Fibroblast of lung (primary cell): Measurements from ENCODE around the gene ATP8B2. TPM values are rescaled to one million over a fixed set of nuclear protein-coding genes. Genes with fewer than 3 reads are reported as not detected.
"Not testable (repeated sequence)": the region's sequence is repeated elsewhere in the genome, so short reads cannot be mapped to it uniquely, and the experiment has no call there.

Source experiments
- DNase-seq, 2 donors: peaks; one replicate each; pipeline versions ENCODE4 v3.0.0 to v3.0.0-alpha.2; 2010; ENCODE audit warnings: low read depth in 2 of 2
- H2AFZ ChIP-seq: 2 replicates; pipeline ENCODE4 v1.5.1; 2012; ENCODE audit warnings: low read length, control low read depth, inconsistent platforms
- H3K27ac ChIP-seq: 2 replicates; pipeline ENCODE4 v1.5.1; 2011; ENCODE audit warnings: low read length, control low read depth; ENCODE audit not compliant: insufficient read depth
- H3K27me3 ChIP-seq: 2 replicates; pipeline ENCODE4 v1.5.1; 2011; ENCODE audit warnings: mild to moderate bottlenecking, low read length; ENCODE audit not compliant: control insufficient read depth, insufficient read depth
- H3K36me3 ChIP-seq: 2 replicates; pipeline ENCODE4 v1.5.1; 2011; ENCODE audit warnings: low read length; ENCODE audit not compliant: control insufficient read depth, insufficient read depth
- H3K4me1 ChIP-seq: 2 replicates; pipeline ENCODE4 v1.5.1; 2011; ENCODE audit warnings: low read length; ENCODE audit not compliant: control insufficient read depth, insufficient read depth; ENCODE audit errors: extremely low read depth
- H3K4me2 ChIP-seq: 2 replicates; pipeline ENCODE4 v1.5.1; 2011; ENCODE audit warnings: low read length, control low read depth; ENCODE audit not compliant: insufficient read depth; ENCODE audit errors: extremely low read depth
- H3K4me3 ChIP-seq, 4 experiments: fragments of 200-600 bp in 1 of 4; sonication (generic) in 1 of 4; replicated peaks in 1 of 4; 2 replicates each; pipeline ENCODE4 v1.5.1; 2011 to 2016; ENCODE audit warnings: low read length in 4 of 4, low read depth in 3 of 4, mild to moderate bottlenecking in 3 of 4, control low read depth in 2 of 4, inconsistent platforms in 1 of 4, mixed read lengths in 1 of 4; ENCODE audit not compliant: insufficient read depth in 1 of 4; ENCODE audit errors: control extremely low read depth in 1 of 4
- H3K79me2 ChIP-seq: 2 replicates; pipeline ENCODE4 v1.5.1; 2012; ENCODE audit warnings: mild to moderate bottlenecking, low read length, inconsistent platforms; ENCODE audit not compliant: control insufficient read depth, insufficient read depth
- H3K9ac ChIP-seq: 2 replicates; pipeline ENCODE4 v1.5.1; 2011; ENCODE audit warnings: mild to moderate bottlenecking, low read length, control low read depth; ENCODE audit not compliant: insufficient read depth
- H3K9me3 ChIP-seq: 2 replicates; pipeline ENCODE4 v1.5.1; 2012; ENCODE audit warnings: low read depth, low read length; ENCODE audit not compliant: control insufficient read depth, insufficient read depth
- H4K20me1 ChIP-seq: 2 replicates; pipeline ENCODE4 v1.5.1; 2011; ENCODE audit warnings: low read length; ENCODE audit not compliant: control insufficient read depth, insufficient read depth; ENCODE audit errors: extremely low read depth
- EZH2 ChIP-seq: IDR thresholded peaks from 2 replicates; pipeline ENCODE4 v1.5.1; 2012; ENCODE audit warnings: low read length, control low read depth, mild to moderate bottlenecking; ENCODE audit errors: missing control alignments
- polyA plus RNA-seq, 2 donors: library from polyadenylated mRNA; depleted of rRNA in 1 of 2; stranded (reverse) in 1 of 2; unstranded in 1 of 2; fragments of >200 nt; gene quantifications; 2 replicates each; pipeline ENCODE4 v1.2.1, GENCODE V29; 2011 to 2012; ENCODE audit warnings: missing spikeins in 1 of 2
- total RNA-seq: library from RNA; depleted of rRNA; stranded (reverse); fragments of >200 nt; gene quantifications from 2 replicates; pipeline ENCODE4 v1.2.1, GENCODE V29; 2014
- TF ChIP-seq, protein P1 (sequence below), 2 donors: IDR thresholded peaks in 1 of 2; conservative IDR thresholded peaks in 1 of 2; 1 replicate in 1 of 2; 2 replicates in 1 of 2; pipeline ENCODE4 v1.5.1; 2011 to 2012; ENCODE audit warnings: low read length in 2 of 2, control low read depth in 1 of 2, inconsistent platforms in 1 of 2, low read depth in 1 of 2, mild to moderate bottlenecking in 1 of 2

ATP8B2 gene
- total and polyA plus RNA-seq, 2 donors (not counting 1 experiment from before 2014, with no cell fraction given), result 101 to 205 TPM

DNA sequence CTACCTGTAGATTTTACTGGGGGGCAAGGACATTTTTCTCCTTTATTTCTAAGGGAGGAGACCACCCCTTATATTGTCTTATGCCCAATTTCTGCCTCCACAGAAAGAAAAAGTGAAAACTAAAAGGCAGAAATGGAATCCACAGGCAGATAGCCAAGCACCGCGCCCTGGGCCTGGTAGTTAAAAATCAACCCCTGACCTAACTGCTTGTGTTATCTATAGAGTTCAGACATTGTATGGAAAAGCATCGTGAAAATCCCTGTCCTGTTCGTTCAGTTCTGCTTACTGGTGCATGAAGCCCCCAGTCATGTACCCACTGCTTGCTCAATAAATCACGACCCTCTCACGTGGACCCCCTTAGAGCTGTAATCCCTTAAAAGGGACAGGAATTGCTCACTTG is 46.1 kb downstream of the ATP8B2 start:
- no peak overlapping the region for H3K4me2 ChIP-seq

DNA sequence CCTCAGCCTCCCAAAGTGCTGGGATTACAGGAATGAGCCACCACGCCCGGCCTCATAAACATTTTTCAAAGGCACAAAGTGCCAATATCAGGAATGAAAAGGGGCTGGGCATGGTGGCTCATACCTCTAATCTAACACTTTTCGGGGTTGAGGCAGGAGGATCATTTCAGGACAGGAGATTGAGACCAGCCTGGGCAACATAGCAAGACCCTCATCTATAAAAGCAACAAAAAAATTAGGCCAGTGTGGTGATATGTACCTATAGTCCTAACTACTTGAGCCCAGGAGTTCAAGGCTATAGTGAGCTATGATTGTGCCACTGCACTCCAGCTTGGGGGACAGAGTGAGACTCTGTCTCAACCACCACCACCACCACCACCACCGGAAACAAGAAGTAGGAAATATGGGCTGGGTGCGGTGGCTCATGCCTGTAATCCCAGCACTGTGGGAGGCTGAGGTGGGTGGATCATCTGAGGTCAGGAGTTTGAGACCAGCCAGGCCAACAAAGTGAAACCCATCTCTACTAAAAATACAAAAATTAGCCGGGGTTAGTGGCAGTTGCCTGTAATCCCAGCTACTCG is 48.5 kb downstream of the ATP8B2 start:
- not testable (repeated sequence) for H3K27me3 ChIP-seq, H3K9ac ChIP-seq, H3K4me1 ChIP-seq, H3K36me3 ChIP-seq, H3K4me2 ChIP-seq, DNase-seq, H3K4me3 ChIP-seq, H2AFZ ChIP-seq, H4K20me1 ChIP-seq, H3K27ac ChIP-seq, H3K9me3 ChIP-seq, H3K79me2 ChIP-seq

More for the DNA sequence above, 46.1 kb downstream of the ATP8B2 start:
- Histone ChIP-seq H3K4me1 (no peaks in the 10 kb centered on the region), H2AFZ (no peak overlapping the region), H3K9ac (no peak overlapping the region), H3K36me3 (no peaks in the 10 kb centered on the region), H3K27me3 (no peaks in the 10 kb centered on the region), H3K4me3 (no peak overlapping the region), H4K20me1 (no peaks in the 10 kb centered on the region), H3K9me3 (no peaks in the 10 kb centered on the region), H3K27ac (no peak overlapping the region), H3K79me2 (no peaks in the 10 kb centered on the region)
- TF ChIP-seq, protein P1, sequence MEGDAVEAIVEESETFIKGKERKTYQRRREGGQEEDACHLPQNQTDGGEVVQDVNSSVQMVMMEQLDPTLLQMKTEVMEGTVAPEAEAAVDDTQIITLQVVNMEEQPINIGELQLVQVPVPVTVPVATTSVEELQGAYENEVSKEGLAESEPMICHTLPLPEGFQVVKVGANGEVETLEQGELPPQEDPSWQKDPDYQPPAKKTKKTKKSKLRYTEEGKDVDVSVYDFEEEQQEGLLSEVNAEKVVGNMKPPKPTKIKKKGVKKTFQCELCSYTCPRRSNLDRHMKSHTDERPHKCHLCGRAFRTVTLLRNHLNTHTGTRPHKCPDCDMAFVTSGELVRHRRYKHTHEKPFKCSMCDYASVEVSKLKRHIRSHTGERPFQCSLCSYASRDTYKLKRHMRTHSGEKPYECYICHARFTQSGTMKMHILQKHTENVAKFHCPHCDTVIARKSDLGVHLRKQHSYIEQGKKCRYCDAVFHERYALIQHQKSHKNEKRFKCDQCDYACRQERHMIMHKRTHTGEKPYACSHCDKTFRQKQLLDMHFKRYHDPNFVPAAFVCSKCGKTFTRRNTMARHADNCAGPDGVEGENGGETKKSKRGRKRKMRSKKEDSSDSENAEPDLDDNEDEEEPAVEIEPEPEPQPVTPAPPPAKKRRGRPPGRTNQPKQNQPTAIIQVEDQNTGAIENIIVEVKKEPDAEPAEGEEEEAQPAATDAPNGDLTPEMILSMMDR (conservative IDR thresholded peaks at IDR 0.05 in 1 of 2, IDR thresholded peaks at IDR 0.05 in 1 of 2; ENCODE audit: low read depth in 1 of 2, low read length in 2 of 2), result no peak
- TF ChIP-seq EZH2, result no peak
- no peak for DNase-seq

DNA sequence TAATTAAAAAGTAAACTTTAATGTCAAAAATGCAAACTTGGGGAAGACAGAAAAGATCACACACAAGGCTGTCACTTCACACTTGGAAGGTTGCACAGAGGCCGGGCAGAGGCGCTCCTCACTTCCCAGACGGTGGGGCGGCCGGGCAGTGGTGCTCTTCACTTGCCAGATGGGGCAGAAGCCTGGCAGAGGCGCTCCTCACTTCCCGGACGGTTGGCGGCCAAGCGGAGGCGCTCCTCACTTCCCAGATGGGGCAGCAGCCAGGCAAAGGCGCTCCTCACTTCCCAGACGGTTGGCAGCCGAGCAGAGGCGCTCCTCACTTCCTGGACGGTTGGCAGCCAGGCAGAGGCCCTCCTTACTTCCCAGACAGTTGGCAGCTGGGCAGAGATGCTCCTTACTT is 54.0 kb downstream of the ATP8B2 start:
- H3K4me3 ChIP-seq, result no peak overlapping the region
- H3K4me2 ChIP-seq, result no peak overlapping the region
- H2AFZ ChIP-seq, result no peak overlapping the region
- no peaks in the 10 kb centered on the region for H3K4me1 ChIP-seq
- H3K9ac ChIP-seq, result no peak overlapping the region
- H3K36me3 ChIP-seq, result no peaks in the 10 kb centered on the region
- no peaks in the 10 kb centered on the region for H3K27me3 ChIP-seq
- TF ChIP-seq, protein P1 (conservative IDR thresholded peaks at IDR 0.05 in 1 of 2, IDR thresholded peaks at IDR 0.05 in 1 of 2; ENCODE audit: low read depth in 1 of 2, low read length in 2 of 2), result no peak
- H4K20me1 ChIP-seq, result no peaks in the 10 kb centered on the region
- no peak for DNase-seq
- H3K27ac ChIP-seq, result no peak overlapping the region
- no peaks in the 10 kb centered on the region for H3K79me2 ChIP-seq
- H3K9me3 ChIP-seq, result no peaks in the 10 kb centered on the region
